Glomerular visceral epithelial cell (primary cell): ENCODE results near the gene NR2C2AP.

Source experiments
- DNase-seq: peaks from one replicate; pipeline ENCODE4 v3.0.0-alpha.2; 2016; ENCODE audit errors: extremely low spot score

Gene NR2C2AP

DNA sequence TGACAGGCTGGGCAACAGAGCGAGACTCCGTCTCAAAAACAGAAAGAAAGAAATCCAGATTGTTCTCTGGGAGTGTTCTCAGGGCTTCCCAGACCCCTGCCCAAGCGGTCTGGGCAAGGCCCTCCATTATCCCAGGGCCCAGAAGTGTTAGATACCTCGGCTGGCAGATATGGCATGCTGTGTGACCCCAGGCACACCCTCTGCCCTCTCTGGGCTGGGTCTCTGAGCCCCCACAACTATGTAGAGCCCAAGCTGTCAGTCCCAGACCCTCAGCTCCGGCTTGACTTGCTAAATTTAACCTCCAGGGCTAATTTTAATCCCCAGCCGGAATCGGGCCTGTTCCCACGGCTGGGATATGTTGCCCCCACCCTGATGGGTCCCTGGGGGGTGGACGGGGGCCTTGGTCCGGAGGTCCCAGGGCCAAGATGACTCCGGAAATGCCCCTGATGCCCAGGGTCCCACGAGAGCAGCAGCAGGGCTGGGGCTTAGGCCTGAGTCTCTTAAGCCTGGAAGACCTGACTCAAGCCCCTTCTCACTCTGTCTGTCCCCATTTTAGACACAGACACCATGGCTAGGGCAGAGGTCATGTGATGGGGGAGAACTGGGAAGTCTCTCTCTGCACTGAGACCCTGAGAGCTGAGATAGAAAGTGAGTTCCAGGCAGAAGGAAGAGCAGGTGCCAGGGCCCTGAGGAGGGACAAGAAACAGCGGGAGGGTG lies 50.4 kb downstream of the NR2C2AP start:
- DNase-seq = no peak

DNA sequence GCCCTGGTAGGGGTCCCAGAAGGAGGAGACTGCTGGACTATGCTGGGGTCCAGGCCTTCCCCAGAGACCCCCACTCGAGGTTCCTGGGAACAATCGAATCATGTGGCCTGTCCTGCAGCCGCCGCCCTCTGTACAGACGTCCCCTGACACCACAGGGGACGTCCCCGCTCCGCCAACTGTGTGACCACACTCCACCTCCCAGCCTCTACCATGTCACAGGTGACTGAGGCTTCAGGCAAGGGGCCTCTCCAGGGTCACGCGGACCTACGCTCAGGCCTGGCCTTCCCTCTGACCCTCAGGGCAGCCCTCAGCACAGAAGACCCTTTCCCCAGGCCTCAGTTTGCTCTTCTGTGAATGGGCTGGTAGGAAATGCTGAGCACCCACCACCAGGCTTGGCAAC lies 51.8 kb downstream of the NR2C2AP start:
- DNase-seq = no peak
